Naive thymus-derived CD8-positive, alpha-beta T cell (primary cell): ENCODE data around the gene TRA2B. TPM values are rescaled to one million over a fixed set of nuclear protein-coding genes. Genes with fewer than 3 reads are reported as not detected.

Experiments used
- ATAC-seq, 2 donors: fragments of 150-1000 bp; cut with Tn5 transposase in 1 of 2; sonication (Bioruptor Pico), chemical (Tn5 transposase) in 1 of 2; 1 replicate in 1 of 2; 2 replicates in 1 of 2; pipeline ENCODE4 v1.10.0; 2021; ENCODE audit warnings: mild to moderate bottlenecking in 2 of 2, moderate library complexity in 2 of 2
- POLR2A ChIA-PET: fragments of 350-600 bp; sonication (Branson Sonifier 250); formaldehyde crosslinking; loops from one replicate; lab custom pipeline; 2021; ENCODE audit warnings: antibody characterized with exemption; lab: Charles Lee
- DNase-seq, 10 donors: peaks; one replicate each; pipeline versions ENCODE4 v3.0.0 to v3.0.0-alpha.2; 2020 to 2022
- H3K27ac Mint-ChIP-seq, 10 donors: one replicate each; pipeline ENCODE4 v1.8.0; 2020 to 2022; ENCODE audit warnings: mild to moderate bottlenecking in 10 of 10, mixed read lengths in 10 of 10, moderate library complexity in 4 of 10, inconsistent platforms in 1 of 10
- H3K27me3 Mint-ChIP-seq, 5 donors: one replicate each; pipeline ENCODE4 v1.8.0; 2021 to 2022; ENCODE audit warnings: mixed read lengths in 5 of 5
- H3K36me3 Mint-ChIP-seq, 3 donors: one replicate each; pipeline ENCODE4 v1.8.0; 2020 to 2022; ENCODE audit warnings: mixed read lengths in 3 of 3, mild to moderate bottlenecking in 2 of 3, inconsistent platforms in 1 of 3
- H3K4me1 Mint-ChIP-seq, 4 donors: one replicate each; pipeline ENCODE4 v1.8.0; 2021 to 2022; ENCODE audit warnings: mixed read lengths in 4 of 4
- H3K4me3 Mint-ChIP-seq, 10 donors: one replicate each; pipeline ENCODE4 v1.8.0; 2020 to 2022; ENCODE audit warnings: mild to moderate bottlenecking in 10 of 10, mixed read lengths in 10 of 10, moderate library complexity in 6 of 10, inconsistent platforms in 1 of 10
- H3K9me3 Mint-ChIP-seq, 9 donors: one replicate each; pipeline ENCODE4 v1.8.0; 2020 to 2022; ENCODE audit warnings: mixed read lengths in 9 of 9, mild to moderate bottlenecking in 3 of 9, inconsistent platforms in 1 of 9, moderate library complexity in 1 of 9
- polyA plus RNA-seq, 3 donors: library from polyadenylated mRNA; unstranded; fragments of 300-500 nt; fragmentation: Illumina TruSeq; gene quantifications; one replicate each; pipeline ENCODE4 v1.2.3, GENCODE V29; 2021
- total RNA-seq, 8 experiments: library from RNA in 2 of 8; stranded (reverse) in 2 of 8; gene quantifications; one replicate each; pipeline ENCODE4 v1.2.3 and lab custom pipeline; 2021 to 2026

Gene TRA2B
- total RNA-seq (100 to 1,000 TPM; 218 to 229 TPM), polyA plus RNA-seq (100 to 1,000 TPM; 176 to 226 (median 184) TPM), total RNA-seq (lab: John Stamatoyannopoulos, UW) (380 to 1,288 (median 623) reads per million in 6 experiments)

DNA sequence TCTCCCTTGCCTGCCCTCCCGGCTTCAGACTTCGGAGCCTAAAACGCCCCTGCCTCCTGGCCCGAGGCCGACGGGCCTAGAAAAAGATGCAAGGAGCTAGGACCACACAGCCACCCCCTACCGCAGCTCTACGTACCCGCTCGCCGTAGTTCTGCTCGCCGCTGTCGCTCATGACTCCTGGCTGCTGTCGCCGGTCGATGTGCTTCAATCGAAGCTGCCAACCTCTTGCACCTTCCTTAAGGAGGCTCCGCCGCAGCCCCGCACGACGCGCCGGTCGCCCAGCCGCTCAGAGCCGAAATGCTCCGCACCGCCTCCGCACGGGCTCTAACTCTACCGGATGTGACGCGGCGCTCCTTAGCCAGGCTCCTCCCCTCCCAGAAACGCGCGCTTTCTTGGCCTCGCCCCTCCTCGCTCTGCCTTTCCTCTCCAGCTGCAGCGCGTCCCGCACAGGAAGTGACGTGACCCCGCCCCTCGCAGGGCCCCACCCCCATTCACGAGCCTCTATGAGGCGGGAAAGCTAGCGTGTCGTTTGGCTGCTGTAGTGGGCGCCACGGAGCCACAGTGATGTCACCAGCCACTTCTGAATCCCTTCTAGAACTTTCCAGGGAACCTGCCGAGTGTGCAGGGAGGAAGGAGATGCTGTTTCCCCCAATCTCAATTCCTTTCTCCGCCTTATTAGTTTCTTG, at the start of gene TRA2B:
TRA2B (minus strand) TSS at position 326 of the 686 bp plus-strand sequence; CDS start at position 172, 154 bp downstream.
- peaks cover 0 to 3% (median 1%) of the 10 kb centered on the region in 9 donors for H3K9me3 Mint-ChIP-seq
- peaks cover 17 to 47% (median 38%) of the 10 kb centered on the region in 4 donors for H3K4me1 Mint-ChIP-seq
- POLR2A ChIA-PET, result interaction anchor here (0.6 to 3.5 kb wide), 24 partner anchors 9 to 1576 kb away, joined by 3 to 52 read pairs (median 6); partner anchors contain the start of genes DNAJB11, EIF4A2, SENP2 and TBCCD1
- H3K27ac Mint-ChIP-seq, result peak within 1 kb of the TSS; percentile 99 to 100 (median 100)
- ATAC-seq, result peak; percentile 84 to 88
- H3K4me3 Mint-ChIP-seq, result peak within 1 kb of the TSS; percentile 96 to 100 (median 100)
- peaks cover 3 to 17% (median 13%) of the 10 kb centered on the region in 3 donors for H3K36me3 Mint-ChIP-seq
- DNase-seq, result peak; percentile 92 to 99 (median 99)
- H3K27me3 Mint-ChIP-seq, result peaks cover 0 to 2% (median 0%) of the 10 kb centered on the region in 5 donors

- Mint-ChIP-seq H3K4me1 (peaks cover 0 to 6% (median 0%) of the 10 kb centered on the region in 4 donors), H3K9me3 (no peaks in the 10 kb centered on the region), H3K4me3 (peak overlapping the region in 4 of 10 donors; percentile 34 to 50 (median 38)), H3K27me3 (peaks cover 2 to 10% (median 6%) of the 10 kb centered on the region in 5 donors), H3K27ac (peak overlapping the region in 2 of 10 donors; percentile 14 to 81), H3K36me3 (no peaks in the 10 kb centered on the region)
- DNase-seq (no peak), ATAC-seq (no peak)
- POLR2A ChIA-PET, result no interaction called here
Measured at GRCh38 chr3:185986198-185986777, 48.5 kb upstream of the TRA2B start.

GRCh38 chr3:185984203-185984602, 46.4 kb upstream of the TRA2B start:
- POLR2A ChIA-PET, result no interaction called here
- H3K4me3 Mint-ChIP-seq, result no peak overlapping the region
- H3K27ac Mint-ChIP-seq, result no peak overlapping the region
- H3K4me1 Mint-ChIP-seq, result peaks cover 0 to 6% (median 0%) of the 10 kb centered on the region in 4 donors
- peaks cover 2 to 10% (median 6%) of the 10 kb centered on the region in 5 donors for H3K27me3 Mint-ChIP-seq
- DNase-seq (no peak), ATAC-seq (no peak)
- no peaks in the 10 kb centered on the region for H3K36me3 Mint-ChIP-seq
- H3K9me3 Mint-ChIP-seq, result no peaks in the 10 kb centered on the region

- Mint-ChIP-seq H3K27me3 (peaks cover 2 to 10% (median 6%) of the 10 kb centered on the region in 5 donors), H3K4me1 (peaks cover 0 to 6% (median 0%) of the 10 kb centered on the region in 4 donors), H3K4me3 (no peak overlapping the region), H3K9me3 (no peaks in the 10 kb centered on the region), H3K27ac (peak overlapping the region in 2 of 10 donors; percentile 34 to 70), H3K36me3 (no peaks in the 10 kb centered on the region)
- POLR2A ChIA-PET, result no interaction called here
- DNase-seq (peak; percentile 24 to 76 (median 50)), ATAC-seq (peak; percentile 70 to 83)
Measured at GRCh38 chr3:185983495-185984141, 45.8 kb upstream of the TRA2B start.

- ATAC-seq (no peak), DNase-seq (no peak)
- POLR2A ChIA-PET, result no interaction called here
- no peaks in the 10 kb centered on the region for H3K9me3 Mint-ChIP-seq
- no peak overlapping the region for H3K4me3 Mint-ChIP-seq
- H3K4me1 Mint-ChIP-seq, result peaks cover 0 to 7% (median under 1%) of the 10 kb centered on the region in 4 donors
- no peaks in the 10 kb centered on the region for H3K36me3 Mint-ChIP-seq
- no peak overlapping the region for H3K27ac Mint-ChIP-seq
- H3K27me3 Mint-ChIP-seq, result peaks cover 2 to 10% (median 6%) of the 10 kb centered on the region in 5 donors
Measured at GRCh38 chr3:185982632-185983031, 44.8 kb upstream of the TRA2B start.

DNA sequence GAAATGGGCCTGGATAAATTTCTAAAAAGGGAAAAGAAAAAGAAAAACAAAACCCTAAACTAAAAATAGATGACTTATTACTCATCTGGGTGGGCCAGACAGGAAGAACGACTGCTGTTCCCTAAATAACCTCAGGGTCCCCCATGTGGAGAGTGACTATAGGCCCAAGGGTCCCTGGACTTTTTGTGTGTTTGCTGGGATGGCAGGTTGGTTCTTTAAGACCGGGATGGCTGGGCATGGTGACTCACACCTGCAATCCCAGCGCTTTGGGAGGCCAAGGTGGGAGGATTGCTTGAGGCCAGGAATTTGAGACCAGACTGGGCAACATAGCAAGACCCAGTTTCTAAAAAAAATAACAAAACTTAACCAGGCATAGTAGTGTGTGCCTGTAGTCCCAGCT, 43.8 kb upstream of the TRA2B start:
- ATAC-seq, result no peak
- POLR2A ChIA-PET, result no interaction called here
- H3K4me3 Mint-ChIP-seq, result no peak overlapping the region

DNA sequence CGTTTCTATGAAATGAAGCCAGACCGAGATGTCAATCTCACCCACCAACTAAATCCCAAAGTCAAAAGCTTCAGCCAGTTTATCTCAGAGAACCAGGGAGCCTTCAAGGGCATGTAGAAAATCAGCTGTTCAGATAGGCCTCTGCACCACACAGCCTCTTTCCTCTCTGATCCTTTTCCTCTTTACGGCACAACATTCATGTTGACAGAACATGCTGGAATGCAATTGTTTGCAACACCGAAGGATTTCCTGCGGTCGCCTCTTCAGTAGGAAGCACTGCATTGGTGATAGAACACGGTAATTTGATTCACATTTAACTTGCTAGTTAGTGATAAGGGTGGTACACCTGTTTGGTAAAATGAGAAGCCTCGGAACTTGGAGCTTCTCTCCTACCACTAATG, 41.9 kb upstream of the TRA2B start:
- ATAC-seq (no peak), DNase-seq (no peak)
- Mint-ChIP-seq H3K27me3 (peaks cover 2 to 10% (median 6%) of the 10 kb centered on the region in 5 donors), H3K27ac (no peak overlapping the region), H3K9me3 (no peaks in the 10 kb centered on the region), H3K4me1 (peaks cover 3 to 16% (median 6%) of the 10 kb centered on the region in 4 donors), H3K36me3 (no peaks in the 10 kb centered on the region), H3K4me3 (no peak overlapping the region)
- POLR2A ChIA-PET, result interaction anchor here (1.3 kb wide), 1 partner anchor 561 kb away, joined by 4 read pairs; no protein-coding TSS in a partner anchor

More for the DNA sequence above, 43.8 kb upstream of the TRA2B start:
- Mint-ChIP-seq H3K27me3 (peaks cover 2 to 10% (median 6%) of the 10 kb centered on the region in 5 donors), H3K9me3 (no peaks in the 10 kb centered on the region), H3K4me1 (peaks cover 3 to 16% (median 6%) of the 10 kb centered on the region in 4 donors), H3K36me3 (no peaks in the 10 kb centered on the region), H3K27ac (no peak overlapping the region)
- no peak for DNase-seq

DNA sequence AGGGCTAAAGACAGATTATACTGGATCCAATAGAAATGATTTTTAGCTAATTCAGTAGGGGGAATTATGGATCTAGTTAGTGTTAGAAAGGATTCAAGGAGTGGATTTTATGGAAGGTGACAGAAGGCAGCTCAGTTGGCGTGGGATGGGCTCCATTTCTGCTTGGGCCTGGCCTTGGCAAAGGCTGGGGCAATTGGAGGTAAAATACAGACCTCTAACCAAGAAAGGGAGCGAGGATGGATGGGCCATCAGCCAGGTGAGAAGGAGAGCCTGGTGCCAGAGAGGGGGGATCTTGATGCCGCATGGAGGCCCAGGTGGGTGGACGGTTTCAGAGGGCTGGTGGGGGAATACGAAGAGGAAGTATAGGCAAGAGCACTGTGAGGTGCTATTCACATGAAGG, 40.7 kb upstream of the TRA2B start:
- no peak for DNase-seq
- Mint-ChIP-seq H3K36me3 (no peaks in the 10 kb centered on the region), H3K27me3 (peaks cover 2 to 9% (median 4%) of the 10 kb centered on the region in 5 donors), H3K27ac (no peak overlapping the region), H3K4me1 (peaks cover 3 to 14% (median 6%) of the 10 kb centered on the region in 4 donors), H3K4me3 (no peak overlapping the region), H3K9me3 (no peaks in the 10 kb centered on the region)
- POLR2A ChIA-PET, result interaction anchor here (1.3 kb wide), 1 partner anchor 562 kb away, joined by 4 read pairs; no protein-coding TSS in a partner anchor
- no peak for ATAC-seq

DNA sequence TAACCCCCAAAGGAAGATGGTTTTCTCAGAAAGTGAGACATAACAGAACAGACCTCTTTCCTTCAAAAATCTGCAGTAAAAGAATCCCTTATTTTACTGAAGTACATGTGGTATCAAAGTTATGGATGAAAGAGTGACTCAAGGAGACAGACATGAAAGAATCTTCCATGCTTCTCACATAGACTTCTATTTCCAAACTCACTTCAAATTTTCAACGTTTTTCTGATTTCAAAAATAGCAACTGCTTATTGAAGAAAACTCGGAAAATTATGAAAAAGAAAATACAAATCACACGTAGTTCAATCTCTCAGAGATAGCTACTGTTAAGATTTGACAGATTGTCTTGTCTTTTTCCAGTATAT, 39.8 kb upstream of the TRA2B start:
- Mint-ChIP-seq H3K4me3 (no peak overlapping the region), H3K27ac (no peak overlapping the region), H3K27me3 (peaks cover 0 to 3% (median 0%) of the 10 kb centered on the region in 5 donors), H3K36me3 (no peaks in the 10 kb centered on the region), H3K9me3 (no peaks in the 10 kb centered on the region), H3K4me1 (peaks cover 3 to 10% (median 6%) of the 10 kb centered on the region in 4 donors)
- no peak for DNase-seq
- POLR2A ChIA-PET, result no interaction called here
- no peak for ATAC-seq

- Mint-ChIP-seq H3K27ac (no peak overlapping the region), H3K9me3 (no peaks in the 10 kb centered on the region), H3K27me3 (no peaks in the 10 kb centered on the region), H3K36me3 (no peaks in the 10 kb centered on the region), H3K4me3 (no peak overlapping the region), H3K4me1 (peaks cover 3 to 10% (median 6%) of the 10 kb centered on the region in 4 donors)
- DNase-seq (peak; percentile 52 to 83 (median 72)), ATAC-seq (peak; percentile 91 to 94)
- POLR2A ChIA-PET, result no interaction called here
Measured at GRCh38 chr3:185976977-185977678, 39.3 kb upstream of the TRA2B start.

- Mint-ChIP-seq H3K4me1 (peaks cover 3 to 10% (median 6%) of the 10 kb centered on the region in 4 donors), H3K36me3 (no peaks in the 10 kb centered on the region), H3K27me3 (no peaks in the 10 kb centered on the region), H3K27ac (peak overlapping the region in 1 of 10 donors; percentile 15), H3K4me3 (no peak overlapping the region), H3K9me3 (no peaks in the 10 kb centered on the region)
- POLR2A ChIA-PET, result no interaction called here
- no peak for DNase-seq
- ATAC-seq, result no peak
Measured at GRCh38 chr3:185976100-185976499, 38.3 kb upstream of the TRA2B start.

GRCh38 chr3:185971579-185971978, 33.8 kb upstream of the TRA2B start:
- Mint-ChIP-seq H3K4me3 (no peak overlapping the region), H3K9me3 (peaks cover 0 to under 1% (median 0%) of the 10 kb centered on the region in 9 donors), H3K4me1 (no peaks in the 10 kb centered on the region), H3K36me3 (no peaks in the 10 kb centered on the region), H3K27me3 (no peaks in the 10 kb centered on the region), H3K27ac (peak overlapping the region in 1 of 10 donors; percentile 5)
- DNase-seq (no peak), ATAC-seq (no peak)
- POLR2A ChIA-PET, result no interaction called here
